Tibial nerve (tissue), 4 donors: ENCODE results near the gene GPR180. TPM values are rescaled to one million over a fixed set of nuclear protein-coding genes. Genes with fewer than 3 reads are reported as not detected.

Experiments
- DNase-seq, 2 donors: peaks; one replicate each; pipeline ENCODE4 v3.0.0-alpha.2; 2019; ENCODE audit warnings: low spot score in 2 of 2
- H3K27ac ChIP-seq, 4 donors: fragments of 200-600 bp; sonication (generic) in 3 of 4; one replicate each; pipeline ENCODE4 v1.5.1; 2017 to 2019; ENCODE audit warnings: mild to moderate bottlenecking in 1 of 4
- H3K27me3 ChIP-seq, 2 donors: fragments of 200-600 bp; sonication (generic) in 1 of 2; one replicate each; pipeline versions ENCODE4 v1.5.1 to v1.6.0; 2017 to 2019
- H3K36me3 ChIP-seq, 3 donors: fragments of 200-600 bp; sonication (generic); one replicate each; pipeline ENCODE4 v1.5.1; 2018 to 2019
- H3K4me1 ChIP-seq, 4 donors: fragments of 200-600 bp; sonication (generic) in 3 of 4; one replicate each; pipeline ENCODE4 v1.5.1; 2017 to 2019
- H3K4me3 ChIP-seq, 4 donors: fragments of 200-600 bp; sonication (generic) in 3 of 4; one replicate each; pipeline ENCODE4 v1.5.1; 2017 to 2019; ENCODE audit warnings: mild to moderate bottlenecking in 1 of 4, moderate library complexity in 1 of 4
- H3K9me3 ChIP-seq, 4 donors: fragments of 200-600 bp; sonication (generic) in 3 of 4; one replicate each; pipeline ENCODE4 v1.5.1; 2017 to 2019
- EP300 ChIP-seq, 2 donors: sonication (generic); formaldehyde crosslinking; IDR thresholded peaks; one replicate each; pipeline ENCODE4 v1.6.1; 2017; ENCODE audit warnings: antibody characterized with exemption in 2 of 2, mild to moderate bottlenecking in 1 of 2
- POLR2A ChIP-seq, 2 donors: fragments of 450-650 bp; IDR thresholded peaks; one replicate each; pipeline ENCODE4 v1.6.1; 2017; ENCODE audit warnings: antibody characterized with exemption in 2 of 2, mild to moderate bottlenecking in 2 of 2, moderate library complexity in 2 of 2
- WGBS, 2 donors: methylation state at CpG; one replicate each; pipeline ENCODE4 v1.1.5; 2018; 5-methylcytosine and 5-hydroxymethylcytosine counted together
- total RNA-seq, 4 donors: library from RNA; depleted of rRNA; stranded (reverse); fragments of >200 nt; gene quantifications; one replicate each; pipeline ENCODE4 v1.1.0, GENCODE V29; 2016
- TF ChIP-seq, protein P1 (sequence below), 5 experiments: fragments of 200-600 bp in 3 of 5; fragments of 450-650 bp in 2 of 5; sonication (generic) in 3 of 5; IDR thresholded peaks; one replicate each; pipeline ENCODE4 v1.5.1; 2016 to 2019; ENCODE audit warnings: antibody characterized with exemption in 5 of 5, mild to moderate bottlenecking in 3 of 5, moderate library complexity in 2 of 5

Gene GPR180
- total RNA-seq, 4 donors from 2014 or later, result 2.9 to 9.0 (median 5.2) TPM

DNA sequence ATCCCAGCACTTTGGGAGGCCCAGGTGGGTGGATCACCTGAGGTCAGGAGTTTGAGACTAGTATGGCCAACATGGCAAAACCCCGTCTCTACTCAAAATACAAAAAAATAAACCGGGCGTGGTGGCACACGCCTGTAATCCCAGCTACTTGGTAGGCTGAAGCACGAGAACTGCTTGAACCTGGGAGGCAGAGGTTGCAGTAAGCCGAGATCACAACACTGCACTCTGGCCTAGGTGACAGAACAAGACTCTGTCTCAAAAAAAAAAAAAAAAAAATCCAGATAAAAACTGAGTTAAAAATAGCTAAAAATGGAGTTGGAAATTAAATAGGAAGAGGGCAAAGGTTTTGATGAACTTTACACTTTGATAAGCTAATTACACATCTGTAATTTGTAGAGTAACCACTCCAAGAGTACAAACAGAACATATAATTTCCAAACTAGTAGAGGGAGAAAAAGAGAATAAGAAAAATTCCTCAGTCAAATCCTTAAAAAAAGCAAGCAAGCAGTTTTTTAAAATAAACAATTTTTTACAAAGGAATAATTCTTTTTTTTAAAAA lies 16.0 kb upstream of the GPR180 start:
- 85 to 89% methylated on average over 6 of the region's 6 CpGs for WGBS, 2 donors
- Histone ChIP-seq H3K36me3 (peaks cover 0 to 46% (median 1%) of the 10 kb centered on the region in 3 donors), H3K27me3 (no peaks in the 10 kb centered on the region), H3K9me3 (no peaks in the 10 kb centered on the region), H3K4me3 (no peak overlapping the region), H3K4me1 (peaks cover 0 to 10% (median 0%) of the 10 kb centered on the region in 4 donors), H3K27ac (peak overlapping the region in 2 of 4 donors; percentile 25 to 30)
- TF ChIP-seq EP300 (IDR thresholded peaks at IDR 0.05) (no peak), POLR2A (IDR thresholded peaks at IDR 0.05) (no peak)
- TF ChIP-seq, protein P1, sequence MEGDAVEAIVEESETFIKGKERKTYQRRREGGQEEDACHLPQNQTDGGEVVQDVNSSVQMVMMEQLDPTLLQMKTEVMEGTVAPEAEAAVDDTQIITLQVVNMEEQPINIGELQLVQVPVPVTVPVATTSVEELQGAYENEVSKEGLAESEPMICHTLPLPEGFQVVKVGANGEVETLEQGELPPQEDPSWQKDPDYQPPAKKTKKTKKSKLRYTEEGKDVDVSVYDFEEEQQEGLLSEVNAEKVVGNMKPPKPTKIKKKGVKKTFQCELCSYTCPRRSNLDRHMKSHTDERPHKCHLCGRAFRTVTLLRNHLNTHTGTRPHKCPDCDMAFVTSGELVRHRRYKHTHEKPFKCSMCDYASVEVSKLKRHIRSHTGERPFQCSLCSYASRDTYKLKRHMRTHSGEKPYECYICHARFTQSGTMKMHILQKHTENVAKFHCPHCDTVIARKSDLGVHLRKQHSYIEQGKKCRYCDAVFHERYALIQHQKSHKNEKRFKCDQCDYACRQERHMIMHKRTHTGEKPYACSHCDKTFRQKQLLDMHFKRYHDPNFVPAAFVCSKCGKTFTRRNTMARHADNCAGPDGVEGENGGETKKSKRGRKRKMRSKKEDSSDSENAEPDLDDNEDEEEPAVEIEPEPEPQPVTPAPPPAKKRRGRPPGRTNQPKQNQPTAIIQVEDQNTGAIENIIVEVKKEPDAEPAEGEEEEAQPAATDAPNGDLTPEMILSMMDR (IDR thresholded peaks at IDR 0.05), result no peak
- no peak for DNase-seq

DNA sequence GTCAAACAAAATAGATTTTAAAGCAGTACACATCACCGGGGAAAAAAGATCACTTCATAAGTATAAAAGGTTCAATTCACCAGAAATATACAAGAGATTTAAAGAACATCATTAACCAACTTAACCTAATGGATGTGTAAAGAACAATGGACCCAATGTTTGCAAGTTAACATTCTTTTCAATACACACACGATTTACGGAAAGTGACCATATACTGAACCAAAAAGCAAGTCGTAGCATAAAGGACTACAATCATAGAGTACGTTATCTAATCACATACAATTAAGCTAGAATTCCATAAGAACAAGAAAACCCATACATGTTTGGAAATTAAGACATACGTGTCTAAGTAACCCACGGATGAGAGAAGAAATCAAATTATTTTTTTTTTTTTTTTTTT lies 15.3 kb upstream of the GPR180 start:
- 62% methylated on average over 7 of the region's 7 CpGs for WGBS, 2 donors
- Histone ChIP-seq H3K4me1 (peaks cover 0 to 10% (median 0%) of the 10 kb centered on the region in 4 donors), H3K9me3 (no peaks in the 10 kb centered on the region), H3K36me3 (peaks cover 0 to 46% (median 9%) of the 10 kb centered on the region in 3 donors), H3K27me3 (no peaks in the 10 kb centered on the region), H3K27ac (peak overlapping the region in 2 of 4 donors; percentile 25 to 30), H3K4me3 (no peak overlapping the region)
- no peak for DNase-seq
- TF ChIP-seq, protein P1 (IDR thresholded peaks at IDR 0.05), result no peak
- TF ChIP-seq POLR2A (IDR thresholded peaks at IDR 0.05) (no peak), EP300 (IDR thresholded peaks at IDR 0.05) (no peak)

DNA sequence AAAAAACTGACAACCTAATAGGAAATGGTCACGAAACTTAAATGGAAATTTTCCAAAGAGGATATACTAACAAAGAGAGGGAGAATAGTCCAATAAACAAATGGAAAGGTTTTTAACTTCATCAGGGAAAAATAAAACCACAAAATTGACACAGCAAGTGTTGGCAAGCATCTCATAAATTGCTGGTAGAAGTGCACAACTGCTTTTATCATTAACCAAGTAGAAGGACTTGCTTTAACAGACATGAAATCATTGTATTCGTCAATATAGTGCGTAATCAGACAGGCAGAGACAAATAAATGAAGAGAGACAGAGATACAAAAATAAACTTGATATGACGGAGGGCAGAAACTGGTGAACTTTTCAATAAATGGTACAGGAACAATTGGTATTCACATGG lies 13.1 kb upstream of the GPR180 start:
- H3K4me3 ChIP-seq, result no peak overlapping the region
- H3K36me3 ChIP-seq, result peaks cover 0 to 43% (median 9%) of the 10 kb centered on the region in 3 donors
- WGBS, 2 donors, result 79 to 84% methylated on average over 4 of the region's 4 CpGs
- no peak for DNase-seq
- H3K9me3 ChIP-seq, result no peaks in the 10 kb centered on the region
- peaks cover 0 to 17% (median 0%) of the 10 kb centered on the region in 4 donors for H3K4me1 ChIP-seq
- H3K27me3 ChIP-seq, result no peaks in the 10 kb centered on the region
- H3K27ac ChIP-seq, result no peak overlapping the region
- TF ChIP-seq, protein P1 (IDR thresholded peaks at IDR 0.05), result no peak
- TF ChIP-seq EP300 (IDR thresholded peaks at IDR 0.05) (no peak), POLR2A (IDR thresholded peaks at IDR 0.05) (no peak)

DNA sequence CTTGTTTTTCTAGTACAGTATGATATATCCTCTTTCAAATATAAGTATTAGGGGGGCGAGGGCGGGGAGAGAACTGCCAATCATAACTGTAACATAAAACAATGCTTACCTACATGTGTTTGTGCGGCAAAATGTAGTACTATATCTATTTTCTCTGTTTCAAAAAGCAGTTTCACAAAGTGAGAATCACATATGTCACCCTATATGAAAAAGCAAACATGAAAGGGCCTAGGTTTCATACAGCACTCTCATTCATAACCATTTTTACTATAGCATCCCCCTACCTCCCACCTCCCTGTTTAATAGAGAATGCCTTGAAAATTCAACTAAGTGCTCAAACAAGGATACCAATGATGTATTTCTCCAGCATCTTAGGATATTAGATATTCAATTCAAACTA lies 10.9 kb upstream of the GPR180 start:
- DNase-seq, result no peak
- 95% methylated on average over 3 of the region's 3 CpGs for whole genome bisulfite sequencing, 2 donors
- no peak overlapping the region for H3K27ac ChIP-seq
- no peaks in the 10 kb centered on the region for H3K27me3 ChIP-seq
- TF ChIP-seq, protein P1 (IDR thresholded peaks at IDR 0.05), result no peak
- TF ChIP-seq EP300 (IDR thresholded peaks at IDR 0.05), result no peak
- no peak for TF ChIP-seq POLR2A (IDR thresholded peaks at IDR 0.05)
- peaks cover 0 to 33% (median 9%) of the 10 kb centered on the region in 3 donors for H3K36me3 ChIP-seq
- no peak overlapping the region for H3K4me3 ChIP-seq
- no peaks in the 10 kb centered on the region for H3K9me3 ChIP-seq
- peaks cover 0 to 29% (median 15%) of the 10 kb centered on the region in 4 donors for H3K4me1 ChIP-seq

DNA sequence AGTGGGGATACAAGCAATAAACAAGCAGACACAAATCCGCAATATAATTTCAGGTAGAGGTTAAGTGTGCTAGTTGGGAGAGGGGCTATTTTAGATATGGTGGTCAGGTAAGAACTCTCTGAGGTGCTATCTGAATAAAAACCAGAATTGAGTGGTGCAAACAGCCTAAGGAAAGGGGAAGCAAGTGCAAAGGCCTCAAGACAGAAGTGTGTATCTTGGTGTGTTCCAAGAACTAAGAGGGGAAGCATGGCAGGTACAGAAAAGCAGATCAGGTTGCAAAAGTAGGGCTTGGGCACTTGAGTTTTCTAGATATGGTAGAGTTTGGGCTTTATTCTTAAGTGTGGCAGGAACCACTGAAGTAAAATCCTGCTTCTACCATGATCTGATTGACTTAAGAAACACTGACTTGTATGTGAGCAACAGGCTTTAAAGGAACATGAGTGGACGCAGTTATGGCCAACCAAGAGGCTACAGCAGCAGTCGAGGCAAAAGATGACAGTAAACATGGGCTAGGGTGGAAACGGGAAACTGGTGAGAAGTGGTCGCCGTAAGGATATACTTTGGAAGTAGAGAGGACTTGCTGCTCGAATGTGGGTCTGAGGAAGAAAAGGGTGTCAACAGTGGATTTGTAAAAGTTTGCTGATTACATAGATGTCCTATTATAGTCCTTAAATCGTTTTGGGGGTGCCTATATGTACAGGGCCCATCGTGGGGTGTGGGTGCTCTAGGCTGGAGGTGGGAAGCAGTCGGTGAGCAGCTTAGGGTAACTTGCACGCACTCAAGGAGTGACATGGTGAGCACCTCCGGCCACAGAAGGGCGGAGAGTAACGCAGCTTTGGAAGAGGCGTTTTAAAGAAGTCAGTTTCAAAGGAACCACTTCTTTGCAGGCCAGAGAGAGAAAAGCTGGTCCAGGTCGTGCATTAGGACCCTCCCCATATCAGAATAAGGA lies 6.4 kb upstream of the GPR180 start:
- 7 to 8% methylated on average over 16 of the region's 16 CpGs for WGBS, 2 donors
- DNase-seq, result no peak
- TF ChIP-seq POLR2A (IDR thresholded peaks at IDR 0.05), result no peak
- TF ChIP-seq, protein P1 (IDR thresholded peaks at IDR 0.05), result peak in 1 of 5 experiments; percentile 2

More for the DNA sequence above, 6.4 kb upstream of the GPR180 start:
- Histone ChIP-seq H3K9me3 (no peaks in the 10 kb centered on the region), H3K27me3 (no peaks in the 10 kb centered on the region), H3K27ac (peak overlapping the region; percentile 2 to 85 (median 78)), H3K36me3 (peaks cover 0 to 24% (median 9%) of the 10 kb centered on the region in 3 donors), H3K4me1 (peaks cover 0 to 31% (median 15%) of the 10 kb centered on the region in 4 donors), H3K4me3 (peak overlapping the region; percentile 48 to 75 (median 68))
